Mucosa of stomach (tissue), 1 donor: ENCODE measurements around the gene PLVAP.

ENCODE experiments used
- H3K27me3 ChIP-seq: one replicate; pipeline ENCODE4 v1.7.0; 2013; ENCODE audit warnings: mild to moderate bottlenecking, low read length; ENCODE audit not compliant: control insufficient read depth, insufficient read depth
- H3K36me3 ChIP-seq: one replicate; pipeline ENCODE4 v1.7.0; 2013; ENCODE audit warnings: low read length; ENCODE audit not compliant: control insufficient read depth, insufficient read depth
- H3K4me1 ChIP-seq: one replicate; pipeline ENCODE4 v1.7.0; 2013; ENCODE audit warnings: mild to moderate bottlenecking, low read length; ENCODE audit not compliant: control insufficient read depth, insufficient read depth
- H3K4me3 ChIP-seq: one replicate; pipeline ENCODE4 v1.7.0; 2013; ENCODE audit warnings: low read length
- H3K9ac ChIP-seq: one replicate; pipeline ENCODE4 v1.7.0; 2013; ENCODE audit warnings: mild to moderate bottlenecking, low read length, moderate library complexity
- H3K9me3 ChIP-seq: one replicate; pipeline ENCODE4 v1.7.0; 2013; ENCODE audit warnings: mild to moderate bottlenecking, low read length, moderate library complexity; ENCODE audit not compliant: control insufficient read depth
- donor health status: Pancreatic carcinoma.

Gene PLVAP

GRCh38 chr19:17327068-17327653 lies 50.0 kb downstream of the PLVAP start:
- Histone ChIP-seq H3K4me3 (no peak overlapping the region), H3K36me3 (no peaks in the 10 kb centered on the region)

DNA sequence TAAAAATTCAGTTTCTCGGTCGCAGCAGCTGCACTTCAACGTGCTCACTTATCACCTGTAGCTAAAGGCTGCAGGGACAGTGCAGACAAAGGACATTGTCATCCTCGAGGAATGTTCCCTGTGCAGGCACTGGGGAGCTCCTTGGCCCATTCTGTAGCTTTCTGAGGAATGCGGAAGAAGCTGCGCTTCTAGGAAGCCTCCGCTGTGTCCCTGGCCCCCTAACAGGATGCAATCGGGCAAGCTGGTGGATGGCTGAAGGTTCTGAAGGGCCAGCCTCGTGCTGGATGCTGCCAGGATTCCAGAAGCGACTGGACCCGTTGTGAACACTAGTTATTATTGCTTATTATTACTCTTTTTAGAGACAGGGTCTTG lies 50.6 kb downstream of the PLVAP start:
- Histone ChIP-seq H3K36me3 (no peaks in the 10 kb centered on the region), H3K4me3 (no peak overlapping the region), H3K9ac (no peak overlapping the region), H3K27me3 (peaks cover 24% of the 10 kb centered on the region), H3K9me3 (no peaks in the 10 kb centered on the region), H3K4me1 (peaks cover 18% of the 10 kb centered on the region)

More at GRCh38 chr19:17327068-17327653, 50.0 kb downstream of the PLVAP start:
- peaks cover 18% of the 10 kb centered on the region for H3K4me1 ChIP-seq
- peaks cover 24% of the 10 kb centered on the region for H3K27me3 ChIP-seq
- H3K9ac ChIP-seq, result no peak overlapping the region
- no peaks in the 10 kb centered on the region for H3K9me3 ChIP-seq

DNA sequence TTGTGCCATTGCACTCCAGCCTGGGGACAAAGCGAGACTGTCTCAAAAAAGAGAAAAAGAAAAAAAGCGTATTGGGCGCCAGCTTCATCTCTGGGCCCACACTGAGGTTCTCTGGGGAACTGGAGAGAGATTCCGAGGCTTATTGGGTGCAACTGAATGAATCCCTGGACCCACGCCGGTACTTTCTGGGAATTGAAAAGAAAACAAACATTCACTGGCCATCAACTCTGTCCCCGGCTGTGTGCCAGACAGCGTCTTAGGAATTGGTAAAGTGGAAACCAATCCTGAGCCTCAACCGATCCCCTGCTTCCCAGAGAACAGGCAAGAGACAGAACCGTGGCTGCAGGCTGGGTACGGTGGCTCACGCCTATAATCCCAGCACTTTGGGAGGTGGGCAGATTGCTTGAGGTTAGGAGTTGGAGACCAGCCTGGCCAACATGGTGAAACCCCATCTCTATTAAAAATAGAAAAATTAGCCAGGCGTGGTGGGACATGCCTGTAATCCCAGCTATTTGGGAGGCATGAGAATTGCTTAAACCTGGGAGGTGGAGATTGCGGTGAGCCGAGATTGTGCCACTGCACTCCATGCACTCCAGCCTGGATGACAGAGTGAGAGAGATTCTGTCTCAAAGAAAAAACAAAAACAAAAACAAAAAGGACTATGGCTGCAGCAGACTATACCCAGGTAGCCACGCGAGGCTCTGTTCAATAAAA lies 51.1 kb downstream of the PLVAP start:
- Histone ChIP-seq H3K4me3 (no peak overlapping the region), H3K4me1 (peaks cover 18% of the 10 kb centered on the region)

DNA sequence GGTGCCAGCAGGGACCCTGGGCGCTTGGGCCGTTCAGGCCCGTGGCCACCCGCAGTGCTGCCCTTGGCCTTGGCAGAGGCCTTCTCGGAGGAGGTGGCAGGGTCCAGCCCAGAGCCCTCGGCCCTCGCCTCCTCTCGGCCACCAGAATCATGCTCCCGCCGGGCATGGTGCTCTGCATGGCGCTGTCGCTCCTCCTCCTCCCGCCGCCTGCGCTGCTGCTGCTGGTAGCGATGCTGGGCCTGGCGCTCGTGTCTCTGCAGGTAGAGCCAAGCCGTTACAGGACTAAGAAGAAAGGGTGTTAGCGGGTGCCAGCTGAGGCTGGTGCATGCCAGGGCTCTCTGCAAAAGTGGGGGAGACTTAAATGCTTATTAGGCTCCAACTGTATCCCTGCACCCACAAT lies 52.0 kb downstream of the PLVAP start:
- no peaks in the 10 kb centered on the region for H3K36me3 ChIP-seq
- H3K4me1 ChIP-seq, result peaks cover 18% of the 10 kb centered on the region
- no peaks in the 10 kb centered on the region for H3K9me3 ChIP-seq
- no peak overlapping the region for H3K9ac ChIP-seq
- H3K4me3 ChIP-seq, result no peak overlapping the region
- peaks cover 14% of the 10 kb centered on the region for H3K27me3 ChIP-seq

More for the DNA sequence above, 51.1 kb downstream of the PLVAP start:
- H3K27me3 ChIP-seq, result peaks cover 23% of the 10 kb centered on the region
- H3K9ac ChIP-seq, result no peak overlapping the region
- no peaks in the 10 kb centered on the region for H3K9me3 ChIP-seq
- H3K36me3 ChIP-seq, result no peaks in the 10 kb centered on the region

DNA sequence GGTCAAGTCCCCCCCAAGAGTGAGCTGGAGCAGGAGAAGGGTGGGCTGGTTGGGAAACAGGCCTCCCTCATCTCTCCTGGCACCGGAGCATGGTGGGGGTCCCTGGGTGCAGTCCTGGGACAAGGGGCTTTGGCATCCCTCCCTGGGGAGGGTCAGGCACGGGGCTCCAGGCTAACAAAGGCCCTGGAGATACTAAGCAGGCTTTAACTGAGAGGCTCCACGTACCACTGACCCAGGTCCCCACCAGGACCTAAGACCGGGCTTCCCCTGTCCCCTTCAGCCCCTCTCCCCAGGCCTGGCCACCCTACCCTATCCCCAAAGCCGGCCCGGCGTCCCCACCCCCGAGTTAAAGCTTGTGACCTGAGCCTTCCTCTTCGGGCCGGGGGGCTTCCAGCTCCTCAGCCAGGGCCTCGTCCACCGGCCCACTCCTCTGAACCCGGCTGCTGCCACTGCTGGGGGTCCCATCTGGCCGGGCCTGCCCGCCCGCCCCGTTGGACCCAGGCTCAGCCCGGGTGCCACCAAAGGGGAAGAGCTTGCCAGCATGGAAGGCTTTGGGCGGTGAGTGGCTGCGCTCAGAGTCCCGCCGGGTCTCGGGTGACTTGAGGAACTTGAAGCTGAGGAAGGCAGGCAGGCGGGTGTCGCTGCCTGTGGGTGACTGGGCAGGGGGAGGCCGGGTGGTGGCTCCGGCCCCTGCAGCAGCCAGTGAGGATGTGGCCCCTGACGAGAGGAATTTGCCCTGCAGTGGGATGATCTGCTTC lies 52.6 kb downstream of the PLVAP start:
- Histone ChIP-seq H3K4me3 (no peak overlapping the region), H3K36me3 (no peaks in the 10 kb centered on the region), H3K9me3 (no peaks in the 10 kb centered on the region), H3K27me3 (peaks cover 8% of the 10 kb centered on the region), H3K4me1 (peaks cover 18% of the 10 kb centered on the region), H3K9ac (no peak overlapping the region)

DNA sequence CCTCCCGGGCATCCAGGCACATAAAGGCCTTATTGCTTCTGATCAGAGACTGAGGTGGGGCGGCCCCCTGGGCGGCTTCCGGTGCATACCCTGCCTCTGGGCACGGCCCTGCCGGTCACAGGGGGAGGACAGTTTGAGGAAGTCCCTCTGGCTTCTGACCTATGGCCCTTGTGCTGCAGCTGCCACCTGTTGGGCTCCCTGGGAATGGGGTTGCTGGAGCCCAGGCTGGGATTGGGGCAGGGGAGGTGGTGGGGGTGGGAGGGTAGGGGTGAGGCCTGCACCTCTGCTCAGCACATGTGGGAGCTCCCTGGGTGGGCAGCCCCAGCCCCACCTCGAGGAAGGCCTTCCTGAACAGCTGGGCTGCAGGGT lies 53.2 kb downstream of the PLVAP start:
- H3K9ac ChIP-seq, result no peak overlapping the region

DNA sequence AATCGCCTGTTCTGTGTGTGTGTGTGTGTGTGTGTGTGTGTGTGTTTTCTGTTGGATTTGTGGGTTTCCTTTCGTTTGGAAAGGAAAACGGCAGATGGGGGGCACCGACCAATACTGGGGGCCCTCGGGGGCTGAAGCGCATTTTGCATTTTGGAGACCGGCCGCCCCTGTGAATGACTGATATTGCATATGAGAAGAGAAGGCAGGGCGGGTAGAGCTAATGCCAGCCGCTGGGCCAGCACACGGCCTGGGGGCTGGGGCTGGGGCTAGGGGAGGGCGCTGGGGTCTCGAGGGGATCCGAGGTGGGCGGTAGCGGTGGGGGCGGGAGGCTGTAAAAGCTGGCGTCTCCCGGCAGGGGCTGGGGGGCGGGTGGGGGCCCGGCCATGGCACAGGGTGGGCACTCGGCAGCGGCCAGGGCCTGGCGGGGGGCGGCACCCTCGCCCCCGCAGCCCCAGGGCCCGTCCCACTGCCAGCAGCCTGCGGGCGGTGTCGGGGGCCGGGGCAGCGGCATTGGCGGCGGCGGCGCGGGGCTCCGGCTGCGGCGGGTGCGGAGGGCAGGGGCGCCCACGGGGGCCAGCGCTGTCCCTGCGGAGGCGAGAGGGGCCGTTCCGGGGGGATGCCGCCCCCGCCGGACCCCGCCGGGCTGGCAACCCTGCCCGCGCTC lies 53.7 kb downstream of the PLVAP start:
- H3K9me3 ChIP-seq, result no peaks in the 10 kb centered on the region
- H3K4me1 ChIP-seq, result peaks cover 15% of the 10 kb centered on the region
- H3K36me3 ChIP-seq, result no peaks in the 10 kb centered on the region
- no peak overlapping the region for H3K4me3 ChIP-seq
- no peaks in the 10 kb centered on the region for H3K27me3 ChIP-seq
- H3K9ac ChIP-seq, result no peak overlapping the region

More for the DNA sequence above, 53.2 kb downstream of the PLVAP start:
- peaks cover 2% of the 10 kb centered on the region for H3K27me3 ChIP-seq
- no peak overlapping the region for H3K4me3 ChIP-seq
- no peaks in the 10 kb centered on the region for H3K9me3 ChIP-seq
- H3K4me1 ChIP-seq, result peaks cover 13% of the 10 kb centered on the region
- no peaks in the 10 kb centered on the region for H3K36me3 ChIP-seq

- no peak overlapping the region for H3K9ac ChIP-seq
- H3K4me3 ChIP-seq, result no peak overlapping the region
- H3K36me3 ChIP-seq, result no peaks in the 10 kb centered on the region
- H3K27me3 ChIP-seq, result no peaks in the 10 kb centered on the region
- H3K4me1 ChIP-seq, result peaks cover 14% of the 10 kb centered on the region
- H3K9me3 ChIP-seq, result no peaks in the 10 kb centered on the region
Measured at GRCh38 chr19:17322854-17323253, 54.3 kb downstream of the PLVAP start.

DNA sequence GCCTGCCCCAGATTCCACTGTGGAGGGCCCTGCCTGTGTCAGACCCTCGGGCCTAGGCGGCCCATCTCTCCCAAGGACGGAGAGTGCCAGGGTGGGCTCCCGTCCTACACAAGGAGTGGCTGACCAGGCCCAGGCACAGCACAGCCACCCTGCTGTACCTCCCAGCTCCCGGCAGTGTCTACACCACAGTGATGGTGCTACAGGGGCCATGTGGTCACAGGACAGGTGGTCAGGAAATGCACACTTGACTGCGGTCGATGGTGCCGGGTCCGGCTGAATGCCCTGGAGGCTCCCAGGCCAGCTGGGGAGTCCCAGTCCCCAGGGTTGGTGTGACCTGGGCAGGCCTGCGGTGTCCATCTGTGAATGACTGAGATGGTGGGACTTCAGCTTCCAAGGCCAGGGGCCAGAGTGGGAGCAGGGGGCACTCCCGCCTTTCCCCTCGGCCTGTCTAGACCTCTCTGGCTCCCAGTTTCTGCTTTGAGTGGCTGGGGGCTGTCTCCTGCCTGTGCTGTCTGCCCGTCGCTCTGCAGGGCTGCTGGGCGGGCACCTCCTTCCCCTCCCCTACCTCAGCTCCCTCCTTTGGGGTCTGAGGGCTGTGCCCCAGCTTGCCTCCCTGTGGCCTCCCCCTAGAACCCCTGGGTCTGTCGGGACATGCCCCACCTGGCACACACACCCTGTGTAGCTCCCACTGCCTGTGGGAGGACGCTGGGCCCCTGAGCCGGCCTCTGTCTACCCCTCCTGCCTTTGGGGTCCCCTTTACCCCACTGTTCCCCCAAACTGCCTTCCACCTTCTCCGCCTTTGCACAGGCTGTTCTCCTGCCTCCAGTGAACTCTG lies 55.3 kb downstream of the PLVAP start:
- Histone ChIP-seq H3K9ac (no peak overlapping the region), H3K4me3 (no peak overlapping the region), H3K4me1 (peaks cover 14% of the 10 kb centered on the region), H3K9me3 (no peaks in the 10 kb centered on the region), H3K27me3 (no peaks in the 10 kb centered on the region), H3K36me3 (no peaks in the 10 kb centered on the region)

DNA sequence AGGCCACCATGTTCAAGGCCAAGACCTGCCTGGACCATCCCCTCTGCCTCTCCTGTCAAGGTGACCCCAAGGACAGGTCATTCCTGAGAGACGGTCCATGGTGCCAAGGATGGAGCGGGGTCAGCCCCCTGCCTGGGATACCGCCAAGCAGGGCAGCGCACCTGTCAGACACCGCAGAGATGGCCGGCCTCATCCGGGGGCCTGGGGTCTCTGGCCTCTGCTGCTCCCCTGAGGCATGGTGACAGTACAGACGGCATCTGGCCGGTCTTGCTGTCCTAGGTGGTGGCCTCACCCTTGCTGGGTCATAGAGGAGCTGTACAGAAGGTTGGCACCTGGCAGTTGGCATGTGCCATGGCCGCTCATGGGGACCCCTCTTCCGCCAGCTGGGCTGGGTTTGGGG lies 56.7 kb downstream of the PLVAP start:
- H3K9ac ChIP-seq, result no peak overlapping the region
- H3K4me1 ChIP-seq, result peaks cover 21% of the 10 kb centered on the region
- H3K9me3 ChIP-seq, result no peaks in the 10 kb centered on the region
- no peak overlapping the region for H3K4me3 ChIP-seq
- no peaks in the 10 kb centered on the region for H3K27me3 ChIP-seq
- no peaks in the 10 kb centered on the region for H3K36me3 ChIP-seq

DNA sequence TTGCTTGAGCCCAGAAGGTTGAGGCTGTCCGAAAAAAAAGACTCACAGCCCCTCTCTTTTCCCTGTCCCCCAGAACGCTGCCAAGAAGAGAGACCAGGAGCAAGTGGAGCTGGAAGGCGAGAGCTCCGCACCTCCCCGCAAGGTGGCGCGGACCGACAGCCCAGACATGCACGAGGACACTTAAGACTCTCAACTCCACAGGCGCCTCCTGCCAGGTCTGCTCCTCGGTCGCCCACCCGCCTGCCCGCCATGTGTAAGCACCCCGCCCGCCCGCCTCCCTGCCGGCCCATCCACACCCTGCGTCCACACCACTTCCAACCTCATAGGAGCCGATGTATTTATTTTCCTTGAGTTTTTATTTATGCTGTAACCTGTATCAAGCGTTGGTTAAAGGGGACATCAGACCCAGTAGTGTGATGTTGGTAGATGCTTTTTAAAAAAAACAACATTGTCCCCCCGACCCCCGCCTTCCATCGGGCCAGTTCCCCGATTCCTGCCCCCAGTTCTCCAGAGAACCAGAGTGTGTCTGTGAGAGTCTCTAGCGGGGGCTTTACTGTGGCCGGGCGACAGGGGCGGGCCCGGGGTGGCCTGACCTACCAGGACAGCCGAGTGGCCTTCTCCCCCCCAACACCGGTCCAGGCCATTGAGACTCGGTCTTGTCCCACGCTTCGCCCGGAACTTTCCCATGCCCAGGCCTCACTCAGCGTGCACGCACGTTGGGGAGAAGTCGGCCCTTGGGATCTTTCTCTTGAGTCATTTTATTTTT lies 57.5 kb downstream of the PLVAP start:
- peaks cover under 1% of the 10 kb centered on the region for H3K36me3 ChIP-seq
- no peaks in the 10 kb centered on the region for H3K9me3 ChIP-seq
- no peak overlapping the region for H3K9ac ChIP-seq

More for the DNA sequence above, 57.5 kb downstream of the PLVAP start:
- peaks cover 22% of the 10 kb centered on the region for H3K4me1 ChIP-seq
- no peaks in the 10 kb centered on the region for H3K27me3 ChIP-seq
- no peak overlapping the region for H3K4me3 ChIP-seq
